Measurements from ENCODE around the gene OR2A25.
A peak's percentile ranks its signal among the peaks of the same experiment; 100 is the strongest.

The OR2A25 gene

GRCh38 chr7:144113651-144114050 is 44.0 kb downstream of the OR2A25 start:
- DNase-seq (ENCODE audit: low read depth): peak; percentile 8
- no peak overlapping the region for H3K4me3 ChIP-seq (replicated peaks; ENCODE audit: low read depth, low read length)
- no peak for TF ChIP-seq CTCF (IDR thresholded peaks at IDR 0.05; ENCODE audit: low read length, missing control alignments)

- TF ChIP-seq CTCF (IDR thresholded peaks at IDR 0.05; ENCODE audit: low read length, missing control alignments): no peak
- no peak overlapping the region for H3K4me3 ChIP-seq (replicated peaks; ENCODE audit: low read depth, low read length)
- DNase-seq (ENCODE audit: low read depth): no peak
Measured at GRCh38 chr7:144118341-144118740, 48.7 kb downstream of the OR2A25 start.

- no peak for DNase-seq (ENCODE audit: low read depth)
- H3K4me3 ChIP-seq (replicated peaks; ENCODE audit: low read depth, low read length): no peak within 1 kb of the TSS
- TF ChIP-seq CTCF (IDR thresholded peaks at IDR 0.05; ENCODE audit: low read length, missing control alignments): no peak
Measured at GRCh38 chr7:144122876-144123275, 53.3 kb downstream of the OR2A25 start, which contains the start of gene OR2A14. Gene OR2A14, plus strand, starts transcription at chr7:144123176. Its CDS starts 5,937 bp downstream, at chr7:144129113.

All from fibroblast of pulmonary artery (primary cell).